ENCODE data around the gene EVX2. TPM values are rescaled to one million over a fixed set of nuclear protein-coding genes. Genes with fewer than 3 reads are reported as not detected.

Gene EVX2
- total and polyA plus RNA-seq, 4 donors: not detected

GRCh38 chr2:176124110-176124946, 40.6 kb upstream of the EVX2 start:
- H3K4me1 ChIP-seq (ENCODE audit: control insufficient read depth in 4 of 4, insufficient read depth in 4 of 4, low read length in 3 of 4): peaks cover 4 to 13% (median 9%) of the 10 kb centered on the region in 4 donors
- peaks cover 0 to 3% (median 0%) of the 10 kb centered on the region in 4 donors for H3K9me3 ChIP-seq (ENCODE audit: control insufficient read depth in 4 of 4, low read length in 3 of 4)
- no peak for TF ChIP-seq FOXA2 (IDR thresholded peaks at IDR 0.05)
- H3K27ac ChIP-seq (ENCODE audit: low read depth in 1 of 2, low read length in 2 of 2): no peak overlapping the region
- peaks cover 20 to 48% (median 24%) of the 10 kb centered on the region in 4 donors for H3K27me3 ChIP-seq (ENCODE audit: control insufficient read depth in 4 of 4, insufficient read depth in 4 of 4, low read length in 3 of 4)
- no peak for DNase-seq (ENCODE audit: low spot score)
- WGBS: 14% methylated on average over 34 of the region's 34 CpGs
- H3K36me3 ChIP-seq (ENCODE audit: control insufficient read depth in 4 of 4, insufficient read depth in 3 of 4, low read depth in 1 of 4, low read length in 3 of 4): no peaks in the 10 kb centered on the region
- H3K4me3 ChIP-seq (ENCODE audit: low read depth in 1 of 3, low read length in 3 of 3): no peak overlapping the region
- H3K9ac ChIP-seq (ENCODE audit: low read depth in 1 of 2, low read length in 2 of 2): no peak overlapping the region

GRCh38 chr2:176123411-176124109, 39.8 kb upstream of the EVX2 start:
- H3K27ac ChIP-seq (ENCODE audit: low read depth in 1 of 2, low read length in 2 of 2): no peak overlapping the region
- H3K36me3 ChIP-seq (ENCODE audit: control insufficient read depth in 4 of 4, insufficient read depth in 3 of 4, low read depth in 1 of 4, low read length in 3 of 4): no peaks in the 10 kb centered on the region
- no peak for DNase-seq (ENCODE audit: low spot score)
- peak overlapping the region in 1 of 3 donors; percentile 47 for H3K4me3 ChIP-seq (ENCODE audit: low read depth in 1 of 3, low read length in 3 of 3)
- H3K9ac ChIP-seq (ENCODE audit: low read depth in 1 of 2, low read length in 2 of 2): no peak overlapping the region
- peaks cover 4 to 10% (median 9%) of the 10 kb centered on the region in 4 donors for H3K4me1 ChIP-seq (ENCODE audit: control insufficient read depth in 4 of 4, insufficient read depth in 4 of 4, low read length in 3 of 4)
- 6% methylated on average over 40 of the region's 40 CpGs for WGBS
- TF ChIP-seq HNF4A (conservative IDR thresholded peaks at IDR 0.05) (no peak), EGR1 (IDR thresholded peaks at IDR 0.05; ENCODE audit: low read depth in 2 of 2) (no peak), TAF1 (conservative IDR thresholded peaks at IDR 0.05) (no peak)
- H3K9me3 ChIP-seq (ENCODE audit: control insufficient read depth in 4 of 4, low read length in 3 of 4): peaks cover 0 to 3% (median 0%) of the 10 kb centered on the region in 4 donors
- H3K27me3 ChIP-seq (ENCODE audit: control insufficient read depth in 4 of 4, insufficient read depth in 4 of 4, low read length in 3 of 4): peaks cover 20 to 51% (median 26%) of the 10 kb centered on the region in 4 donors

DNA sequence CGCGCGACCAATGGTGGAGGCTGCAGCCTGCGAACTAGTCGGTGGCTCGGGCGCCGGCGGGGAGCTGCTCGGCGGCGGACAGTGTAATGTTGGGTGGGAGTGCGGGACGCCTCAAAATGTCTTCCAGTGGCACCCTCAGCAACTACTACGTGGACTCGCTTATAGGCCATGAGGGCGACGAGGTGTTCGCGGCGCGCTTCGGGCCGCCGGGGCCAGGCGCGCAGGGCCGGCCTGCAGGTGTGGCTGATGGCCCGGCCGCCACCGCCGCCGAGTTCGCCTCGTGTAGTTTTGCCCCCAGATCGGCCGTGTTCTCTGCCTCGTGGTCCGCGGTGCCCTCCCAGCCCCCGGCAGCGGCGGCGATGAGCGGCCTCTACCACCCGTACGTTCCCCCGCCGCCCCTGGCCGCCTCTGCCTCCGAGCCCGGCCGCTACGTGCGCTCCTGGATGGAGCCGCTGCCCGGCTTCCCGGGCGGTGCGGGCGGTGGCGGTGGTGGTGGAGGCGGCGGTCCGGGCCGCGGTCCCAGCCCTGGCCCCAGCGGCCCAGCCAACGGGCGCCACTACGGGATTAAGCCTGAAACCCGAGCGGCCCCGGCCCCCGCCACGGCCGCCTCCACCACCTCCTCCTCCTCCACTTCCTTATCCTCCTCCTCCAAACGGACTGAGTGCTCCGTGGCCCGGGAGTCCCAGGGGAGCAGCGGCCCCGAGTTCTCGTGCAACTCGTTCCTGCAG, 39.1 kb upstream of the EVX2 start, which contains the start of gene HOXD9:
Gene HOXD9 (plus strand): TSS at position 37 of the 728 bp plus-strand sequence. CDS start 50 bp downstream, at position 87.
- WGBS: 5% methylated on average over 84 of the region's 84 CpGs
- TF ChIP-seq ATF3 (IDR thresholded peaks at IDR 0.05) (no peak), RAD21 (IDR thresholded peaks at IDR 0.05) (no peak), CTCF (IDR thresholded peaks at IDR 0.05; ENCODE audit: low read depth, low read length, missing input control) (no peak), JUND (IDR thresholded peaks at IDR 0.05) (no peak), FOXA1 (IDR thresholded peaks at IDR 0.05) (no peak), GABPA (IDR thresholded peaks at IDR 0.05 in 1 of 2, conservative IDR thresholded peaks at IDR 0.05 in 1 of 2) (no peak), HNF4G (IDR thresholded peaks at IDR 0.05) (no peak), HNF4A (conservative IDR thresholded peaks at IDR 0.05) (no peak), EGR1 (IDR thresholded peaks at IDR 0.05; ENCODE audit: low read depth in 2 of 2) (no peak), RXRA (IDR thresholded peaks at IDR 0.05) (no peak), TAF1 (conservative IDR thresholded peaks at IDR 0.05) (no peak), FOXA2 (IDR thresholded peaks at IDR 0.05) (no peak), NR2F2 (IDR thresholded peaks at IDR 0.05) (no peak), REST (IDR thresholded peaks at IDR 0.05) (no peak), YY1 (IDR thresholded peaks at IDR 0.05) (no peak)
- TF ChIP-seq, protein P1, sequence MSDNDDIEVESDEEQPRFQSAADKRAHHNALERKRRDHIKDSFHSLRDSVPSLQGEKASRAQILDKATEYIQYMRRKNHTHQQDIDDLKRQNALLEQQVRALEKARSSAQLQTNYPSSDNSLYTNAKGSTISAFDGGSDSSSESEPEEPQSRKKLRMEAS (IDR thresholded peaks at IDR 0.05): no peak
- TF ChIP-seq, protein P2, sequence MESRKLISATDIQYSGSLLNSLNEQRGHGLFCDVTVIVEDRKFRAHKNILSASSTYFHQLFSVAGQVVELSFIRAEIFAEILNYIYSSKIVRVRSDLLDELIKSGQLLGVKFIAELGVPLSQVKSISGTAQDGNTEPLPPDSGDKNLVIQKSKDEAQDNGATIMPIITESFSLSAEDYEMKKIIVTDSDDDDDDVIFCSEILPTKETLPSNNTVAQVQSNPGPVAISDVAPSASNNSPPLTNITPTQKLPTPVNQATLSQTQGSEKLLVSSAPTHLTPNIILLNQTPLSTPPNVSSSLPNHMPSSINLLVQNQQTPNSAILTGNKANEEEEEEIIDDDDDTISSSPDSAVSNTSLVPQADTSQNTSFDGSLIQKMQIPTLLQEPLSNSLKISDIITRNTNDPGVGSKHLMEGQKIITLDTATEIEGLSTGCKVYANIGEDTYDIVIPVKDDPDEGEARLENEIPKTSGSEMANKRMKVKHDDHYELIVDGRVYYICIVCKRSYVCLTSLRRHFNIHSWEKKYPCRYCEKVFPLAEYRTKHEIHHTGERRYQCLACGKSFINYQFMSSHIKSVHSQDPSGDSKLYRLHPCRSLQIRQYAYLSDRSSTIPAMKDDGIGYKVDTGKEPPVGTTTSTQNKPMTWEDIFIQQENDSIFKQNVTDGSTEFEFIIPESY (IDR thresholded peaks at IDR 0.05): no peak

More for the DNA sequence above, 39.1 kb upstream of the EVX2 start, which contains the start of gene HOXD9:
- Histone ChIP-seq H3K4me1 (ENCODE audit: control insufficient read depth in 4 of 4, insufficient read depth in 4 of 4, low read length in 3 of 4) (peaks cover 4 to 10% (median 9%) of the 10 kb centered on the region in 4 donors), H3K27me3 (ENCODE audit: control insufficient read depth in 4 of 4, insufficient read depth in 4 of 4, low read length in 3 of 4) (peaks cover 20 to 51% (median 28%) of the 10 kb centered on the region in 4 donors), H3K9me3 (ENCODE audit: control insufficient read depth in 4 of 4, low read length in 3 of 4) (peaks cover 0 to 5% (median 0%) of the 10 kb centered on the region in 4 donors), H3K9ac (ENCODE audit: low read depth in 1 of 2, low read length in 2 of 2) (no peak within 1 kb of the TSS), H3K36me3 (ENCODE audit: control insufficient read depth in 4 of 4, insufficient read depth in 3 of 4, low read depth in 1 of 4, low read length in 3 of 4) (no peaks in the 10 kb centered on the region), H3K4me3 (ENCODE audit: low read depth in 1 of 3, low read length in 3 of 3) (peak within 1 kb of the TSS in 1 of 3 donors; percentile 47), H3K27ac (ENCODE audit: low read depth in 1 of 2, low read length in 2 of 2) (no peak within 1 kb of the TSS)
- DNase-seq (ENCODE audit: low spot score): no peak

All from liver (tissue), 9 donors.